Measurements from ENCODE around the gene AUTS2. TPM values are rescaled to one million over a fixed set of nuclear protein-coding genes. Genes with fewer than 3 reads are reported as not detected.

AUTS2 gene
- total and polyA plus RNA-seq, 2 experiments from 2014 or later, result 32.0 to 91.0 TPM

DNA sequence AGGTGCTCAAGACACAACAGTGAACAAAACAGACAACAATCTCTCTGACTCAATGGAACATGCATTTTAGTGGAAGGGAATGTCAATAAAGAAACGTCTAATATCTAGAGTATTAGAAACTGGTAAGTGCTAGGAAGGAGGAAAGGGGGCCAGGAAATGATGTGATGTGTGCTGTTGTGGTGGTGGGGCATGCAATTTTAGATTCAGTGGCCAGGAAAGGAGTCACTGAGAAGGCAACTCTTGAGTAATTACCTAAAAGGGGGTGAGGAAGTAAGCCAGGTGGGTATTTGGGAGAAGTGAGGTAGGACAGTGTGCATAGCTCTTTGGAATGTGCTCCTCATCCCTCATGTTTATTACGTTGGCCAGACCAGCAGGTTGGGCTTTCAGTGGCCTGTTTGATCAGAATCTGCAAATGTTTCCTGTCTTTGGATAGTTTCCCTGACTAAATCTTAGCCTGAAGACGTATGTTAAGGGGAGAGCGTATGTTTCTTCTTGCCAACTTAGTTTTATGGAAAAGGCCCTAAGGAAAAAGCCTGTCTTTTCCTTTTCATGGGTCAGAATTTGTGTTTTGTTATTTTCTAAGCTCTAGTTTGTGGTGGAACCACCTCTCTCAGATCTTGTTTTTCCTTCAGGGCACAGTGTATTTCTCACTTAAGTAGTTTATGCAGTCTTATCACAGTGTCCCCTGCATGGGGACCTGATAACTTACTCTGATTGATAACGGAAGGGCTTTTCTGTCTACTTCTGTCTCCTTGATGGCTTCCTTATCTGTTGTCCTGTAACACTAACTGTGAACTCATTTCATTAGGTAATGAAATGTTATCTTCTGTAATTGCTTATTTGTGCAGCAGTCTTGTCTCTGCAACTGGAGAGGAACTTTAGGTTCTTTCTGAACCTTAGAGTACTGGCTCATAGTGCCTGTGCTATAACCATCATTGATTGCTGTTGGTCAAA is 203.7 kb downstream of the AUTS2 start:
- H3K27me3 Mint-ChIP-seq (ENCODE audit: insufficient read depth, low read depth, poor library complexity), result no peaks in the 10 kb centered on the region
- H4K20me1 ChIP-seq (replicated peaks; ENCODE audit: insufficient read depth), result no peaks in the 10 kb centered on the region
- ATAC-seq (no peak), DNase-seq (ENCODE audit: low spot score) (peak; percentile 29)
- no peaks in the 10 kb centered on the region for H3F3A ChIP-seq (replicated peaks; ENCODE audit: low read depth)
- no peaks in the 10 kb centered on the region for H3K79me2 ChIP-seq (replicated peaks; ENCODE audit: insufficient read depth)
- H3K4me3 Mint-ChIP-seq, result no peak overlapping the region
- H3K4me3 ChIP-seq, result no peak overlapping the region
- H2AFZ ChIP-seq, result no peak overlapping the region
- H3K4me2 ChIP-seq, result no peak overlapping the region
- TF ChIP-seq EZH2phosphoT487 (IDR thresholded peaks at IDR 0.05; ENCODE audit: unreplicated experiment) (no peak), NANOG (IDR thresholded peaks at IDR 0.05; ENCODE audit: borderline replicate concordance) (no peak)
- peaks cover 21% of the 10 kb centered on the region for H3K4me1 Mint-ChIP-seq
- no peaks in the 10 kb centered on the region for H3K36me3 Mint-ChIP-seq (ENCODE audit: low read depth)
- no peaks in the 10 kb centered on the region for H3K9me3 Mint-ChIP-seq
- no peaks in the 10 kb centered on the region for H3K36me3 ChIP-seq (ENCODE audit: insufficient read depth)
- no peak overlapping the region for H3K27ac Mint-ChIP-seq
- H3K27ac ChIP-seq (ENCODE audit: low read depth), result no peak overlapping the region
- H3K9me2 ChIP-seq (ENCODE audit: insufficient read depth), result no peaks in the 10 kb centered on the region
- H3K4me1 ChIP-seq (ENCODE audit: insufficient read depth), result no peaks in the 10 kb centered on the region; the same call in 1 of the 2 replicates
- no peaks in the 10 kb centered on the region for H3K27me3 ChIP-seq (ENCODE audit: insufficient read depth)

DNA sequence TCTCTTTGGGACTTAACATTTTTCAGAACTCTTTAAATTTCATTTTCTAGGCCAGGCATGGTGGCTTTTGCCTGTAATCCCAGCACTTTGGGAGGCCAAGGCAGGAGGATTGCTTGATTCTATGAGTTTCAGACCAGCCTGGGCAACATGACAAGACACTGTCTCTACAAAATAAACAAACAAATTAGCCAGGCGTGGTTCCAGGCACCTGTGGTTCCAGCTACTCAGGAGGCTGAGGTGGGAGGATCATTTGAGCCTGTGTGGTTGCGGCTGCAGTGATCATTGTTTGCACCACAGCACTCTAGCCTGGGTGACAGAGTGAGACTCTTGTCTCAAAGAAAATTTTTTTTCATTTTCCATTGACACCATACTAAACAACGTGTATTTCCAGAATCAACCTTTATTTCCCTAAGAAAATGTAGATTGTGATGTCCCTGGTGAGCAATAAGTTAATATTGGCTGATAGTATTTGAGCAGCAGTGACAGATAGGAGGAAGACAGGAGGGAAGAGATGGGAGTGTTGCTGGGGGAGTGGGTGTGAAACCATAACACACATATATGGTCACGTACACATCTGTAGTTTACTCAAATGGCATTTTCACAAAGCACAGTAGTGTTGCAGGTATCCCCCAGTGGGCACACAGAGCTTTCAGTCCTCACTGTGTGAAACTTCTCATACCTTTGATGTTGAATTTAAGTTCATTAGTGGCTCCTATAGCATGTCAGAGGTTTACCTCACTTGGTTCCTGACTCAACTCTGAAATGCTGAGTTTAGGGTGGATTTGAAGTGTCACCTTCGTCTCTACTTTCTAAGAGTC is 205.6 kb downstream of the AUTS2 start:
- ATAC-seq, result no peak
- Histone ChIP-seq H3K27me3 (ENCODE audit: insufficient read depth) (no peaks in the 10 kb centered on the region), H3K4me2 (no peak overlapping the region), H3K27ac (ENCODE audit: low read depth) (no peak overlapping the region), H2AFZ (no peak overlapping the region), H3K4me3 (no peak overlapping the region), H3K4me1 (ENCODE audit: insufficient read depth) (no peaks in the 10 kb centered on the region; the same call in 1 of the 2 replicates), H4K20me1 (replicated peaks; ENCODE audit: insufficient read depth) (no peaks in the 10 kb centered on the region), H3F3A (replicated peaks; ENCODE audit: low read depth) (no peaks in the 10 kb centered on the region), H3K9me2 (ENCODE audit: insufficient read depth) (no peaks in the 10 kb centered on the region), H3K36me3 (ENCODE audit: insufficient read depth) (no peaks in the 10 kb centered on the region), H3K79me2 (replicated peaks; ENCODE audit: insufficient read depth) (no peaks in the 10 kb centered on the region)
- TF ChIP-seq NANOG (IDR thresholded peaks at IDR 0.05; ENCODE audit: borderline replicate concordance) (no peak), POLR2AphosphoS5 (IDR thresholded peaks at IDR 0.05; ENCODE audit: low read depth) (no peak), STAT1 (IDR thresholded peaks at IDR 0.05; ENCODE audit: unreplicated experiment) (no peak), JUNB (IDR thresholded peaks at IDR 0.05; ENCODE audit: unreplicated experiment) (no peak), EZH2phosphoT487 (IDR thresholded peaks at IDR 0.05; ENCODE audit: unreplicated experiment) (no peak), ZNF331 (CRISPR knock-in tag; IDR thresholded peaks at IDR 0.05; ENCODE audit: low read depth) (no peak)
- TF ChIP-seq, protein P1, sequence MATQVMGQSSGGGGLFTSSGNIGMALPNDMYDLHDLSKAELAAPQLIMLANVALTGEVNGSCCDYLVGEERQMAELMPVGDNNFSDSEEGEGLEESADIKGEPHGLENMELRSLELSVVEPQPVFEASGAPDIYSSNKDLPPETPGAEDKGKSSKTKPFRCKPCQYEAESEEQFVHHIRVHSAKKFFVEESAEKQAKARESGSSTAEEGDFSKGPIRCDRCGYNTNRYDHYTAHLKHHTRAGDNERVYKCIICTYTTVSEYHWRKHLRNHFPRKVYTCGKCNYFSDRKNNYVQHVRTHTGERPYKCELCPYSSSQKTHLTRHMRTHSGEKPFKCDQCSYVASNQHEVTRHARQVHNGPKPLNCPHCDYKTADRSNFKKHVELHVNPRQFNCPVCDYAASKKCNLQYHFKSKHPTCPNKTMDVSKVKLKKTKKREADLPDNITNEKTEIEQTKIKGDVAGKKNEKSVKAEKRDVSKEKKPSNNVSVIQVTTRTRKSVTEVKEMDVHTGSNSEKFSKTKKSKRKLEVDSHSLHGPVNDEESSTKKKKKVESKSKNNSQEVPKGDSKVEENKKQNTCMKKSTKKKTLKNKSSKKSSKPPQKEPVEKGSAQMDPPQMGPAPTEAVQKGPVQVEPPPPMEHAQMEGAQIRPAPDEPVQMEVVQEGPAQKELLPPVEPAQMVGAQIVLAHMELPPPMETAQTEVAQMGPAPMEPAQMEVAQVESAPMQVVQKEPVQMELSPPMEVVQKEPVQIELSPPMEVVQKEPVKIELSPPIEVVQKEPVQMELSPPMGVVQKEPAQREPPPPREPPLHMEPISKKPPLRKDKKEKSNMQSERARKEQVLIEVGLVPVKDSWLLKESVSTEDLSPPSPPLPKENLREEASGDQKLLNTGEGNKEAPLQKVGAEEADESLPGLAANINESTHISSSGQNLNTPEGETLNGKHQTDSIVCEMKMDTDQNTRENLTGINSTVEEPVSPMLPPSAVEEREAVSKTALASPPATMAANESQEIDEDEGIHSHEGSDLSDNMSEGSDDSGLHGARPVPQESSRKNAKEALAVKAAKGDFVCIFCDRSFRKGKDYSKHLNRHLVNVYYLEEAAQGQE (IDR thresholded peaks at IDR 0.05; ENCODE audit: unreplicated experiment), result no peak
- TF ChIP-seq, protein P2, sequence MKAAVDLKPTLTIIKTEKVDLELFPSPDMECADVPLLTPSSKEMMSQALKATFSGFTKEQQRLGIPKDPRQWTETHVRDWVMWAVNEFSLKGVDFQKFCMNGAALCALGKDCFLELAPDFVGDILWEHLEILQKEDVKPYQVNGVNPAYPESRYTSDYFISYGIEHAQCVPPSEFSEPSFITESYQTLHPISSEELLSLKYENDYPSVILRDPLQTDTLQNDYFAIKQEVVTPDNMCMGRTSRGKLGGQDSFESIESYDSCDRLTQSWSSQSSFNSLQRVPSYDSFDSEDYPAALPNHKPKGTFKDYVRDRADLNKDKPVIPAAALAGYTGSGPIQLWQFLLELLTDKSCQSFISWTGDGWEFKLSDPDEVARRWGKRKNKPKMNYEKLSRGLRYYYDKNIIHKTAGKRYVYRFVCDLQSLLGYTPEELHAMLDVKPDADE (IDR thresholded peaks at IDR 0.05), result no peak
- Mint-ChIP-seq H3K4me1 (peaks cover 21% of the 10 kb centered on the region), H3K36me3 (ENCODE audit: low read depth) (no peaks in the 10 kb centered on the region), H3K4me3 (no peak overlapping the region), H3K27me3 (ENCODE audit: insufficient read depth, low read depth, poor library complexity) (no peaks in the 10 kb centered on the region), H3K27ac (no peak overlapping the region), H3K9me3 (no peaks in the 10 kb centered on the region)
- DNase-seq (ENCODE audit: low spot score), result no peak

Measured in GM23338 (cell line).